K562 (cell line): ENCODE results near the gene AVPI1. TPM values are rescaled to one million over a fixed set of nuclear protein-coding genes. Genes with fewer than 3 reads are reported as not detected.
A peak's percentile ranks its signal among the peaks of the same experiment; 100 is the strongest.

ENCODE experiments used
- ATAC-seq: fragments of 200-7000 bp; cut with Tn5 transposase; 3 replicates; pipeline ENCODE4 v1.9.1; 2020; ENCODE audit warnings: moderate library complexity
- BruUV-seq: library from RNA; stranded (reverse); fragments of 400-500 nt; replicated peaks from 2 replicates; lab custom pipeline; 2021; lab: Mats Ljungman, UMichigan
- CTCF ChIA-PET: fragments of 300-600 bp; formaldehyde crosslinking; extraction: SDS; loops from one replicate; lab custom pipeline; 2021; ENCODE audit warnings: low intra/inter-chr PET ratio; lab: Yijun Ruan, JAX
- POLR2A ChIA-PET: fragments of 300-600, 350-650 bp; sonication (Branson Sonifier 250); formaldehyde crosslinking; extraction: SDS; loops from one replicate; lab custom pipeline; 2021; ENCODE audit warnings: antibody characterized with exemption, inconsistent platforms; lab: Yijun Ruan, JAX
- DNase-seq, 4 experiments: peaks; one replicate each; pipeline versions ENCODE4 v3.0.0 to v3.0.0-alpha.2; 2011 to 2018; ENCODE audit warnings: low spot score in 3 of 4, mixed read lengths in 3 of 4; ENCODE audit errors: extremely low read depth in 1 of 4
- FAIRE-seq: peaks from 2 replicates; lab custom pipeline; 2011; peaks lifted over from hg19 to GRCh38; lab: Jason Lieb, UNC
- H2AFZ ChIP-seq: 2 replicates; pipeline ENCODE4 v1.6.0; 2011; ENCODE audit warnings: low read depth, low read length, control low read depth, inconsistent platforms
- H3K27ac ChIP-seq: fragments of 200-600 bp; 3 replicates; pipeline ENCODE4 v1.8.0; 2011; ENCODE audit warnings: low read depth, mild to moderate bottlenecking, control low read depth, inconsistent platforms, low read length, moderate library complexity, mixed read lengths; ENCODE audit errors: extremely low read depth
- H3K27me3 ChIP-seq, 2 experiments: fragments of 300-600 bp in 1 of 2; 2 replicates in 1 of 2; 3 replicates in 1 of 2; pipeline versions ENCODE4 v1.6.0 to v1.8.0; 2011; ENCODE audit warnings: inconsistent platforms in 2 of 2, low read length in 2 of 2, mild to moderate bottlenecking in 1 of 2, mixed read lengths in 1 of 2, moderate library complexity in 1 of 2; ENCODE audit not compliant: control insufficient read depth in 2 of 2, insufficient read depth in 2 of 2
- H3K36me3 ChIP-seq: fragments of 300-600 bp; 3 replicates; pipeline ENCODE4 v1.8.0; 2011; ENCODE audit warnings: mild to moderate bottlenecking, low read length, inconsistent platforms; ENCODE audit not compliant: control insufficient read depth, insufficient read depth
- H3K4me1 ChIP-seq, 2 experiments: fragments of 200-600 bp in 1 of 2; replicated peaks in 1 of 2; 2 replicates in 1 of 2; 3 replicates in 1 of 2; pipeline versions ENCODE4 v1.5.1 to v1.8.0; 2011; ENCODE audit warnings: inconsistent platforms in 2 of 2, low read length in 2 of 2, mild to moderate bottlenecking in 1 of 2, mixed read lengths in 1 of 2, moderate library complexity in 1 of 2; ENCODE audit not compliant: control insufficient read depth in 2 of 2, insufficient read depth in 2 of 2
- H3K4me2 ChIP-seq: 2 replicates; pipeline ENCODE4 v1.6.1; 2011; ENCODE audit warnings: low read length, control low read depth, inconsistent platforms, mixed read lengths; ENCODE audit not compliant: insufficient read depth
- H3K4me3 ChIP-seq: fragments of 200-600 bp; sonication (generic), shearing (Covaris generic); 2 replicates; pipeline ENCODE4 v1.5.1; 2016; ENCODE audit warnings: control low read depth, inconsistent platforms
- H3K79me2 ChIP-seq: fragments of 200-600 bp; 3 replicates; pipeline ENCODE4 v1.8.0; 2011; ENCODE audit warnings: low read length, inconsistent platforms; ENCODE audit not compliant: control insufficient read depth, insufficient read depth
- H3K9ac ChIP-seq, 2 experiments: 2 replicates each; pipeline versions ENCODE4 v1.6.0 to v1.6.1; 2011; ENCODE audit warnings: low read depth in 2 of 2, low read length in 2 of 2, control low read depth in 1 of 2, inconsistent platforms in 1 of 2, mild to moderate bottlenecking in 1 of 2, mixed read lengths in 1 of 2; ENCODE audit not compliant: insufficient read depth in 1 of 2
- H3K9me1 ChIP-seq: one replicate; pipeline ENCODE4 v1.6.0; 2011; ENCODE audit warnings: inconsistent platforms, mild to moderate bottlenecking, low read length, moderate library complexity; ENCODE audit not compliant: control insufficient read depth, insufficient read depth
- H3K9me3 ChIP-seq: replicated peaks from 2 replicates; pipeline ENCODE4 v1.5.1; 2011; ENCODE audit warnings: low read depth, low read length, inconsistent platforms; ENCODE audit not compliant: control insufficient read depth, insufficient read depth
- H4K20me1 ChIP-seq: replicated peaks from 2 replicates; pipeline ENCODE4 v1.6.1; 2011; ENCODE audit warnings: low read length, inconsistent platforms, mixed read lengths; ENCODE audit not compliant: control insufficient read depth, insufficient read depth
- E2F3 ChIP-seq: fragments of 250-450 bp; sonication (Bioruptor Pico); IDR thresholded peaks from 2 replicates; pipeline ENCODE4 v1.4.0; 2020; ENCODE audit warnings: mild to moderate bottlenecking
- ERF ChIP-seq: fragments of 450-650 bp; formaldehyde crosslinking; IDR thresholded peaks from 2 replicates; pipeline ENCODE4 v1.4.0; 2020; ENCODE audit warnings: mild to moderate bottlenecking, mixed read lengths
- ETV6 ChIP-seq, 3 experiments: fragments of 150-350 bp in 1 of 3; sonication (generic) in 1 of 3; formaldehyde crosslinking in 1 of 3; IDR thresholded peaks; 2 replicates each; pipeline versions ENCODE4 v1.6.1 to v1.8.0; 2014 to 2022; ENCODE audit warnings: borderline replicate concordance in 2 of 3, low read depth in 2 of 3, antibody characterized with exemption in 1 of 3, low read length in 1 of 3, mild to moderate bottlenecking in 1 of 3, missing genetic modification reagents in 1 of 3
- NONO ChIP-seq, 2 experiments: fragments of 200-400 bp in 1 of 2; fragments of 450-650 bp in 1 of 2; formaldehyde crosslinking in 1 of 2; IDR thresholded peaks; 2 replicates each; pipeline ENCODE4 v1.6.1; 2017; ENCODE audit warnings: low read depth in 2 of 2, mild to moderate bottlenecking in 2 of 2, moderate library complexity in 2 of 2, low read length in 1 of 2
- POLR2A ChIP-seq: fragments of 450-650 bp; conservative IDR thresholded peaks from 2 replicates; pipeline ENCODE4 v1.6.1; 2016
- PPARD ChIP-seq: fragments of 250-450 bp; sonication (Bioruptor Pico); IDR thresholded peaks from 2 replicates; pipeline ENCODE4 v1.8.0; 2022; ENCODE audit warnings: inconsistent platforms, mild to moderate bottlenecking, moderate library complexity
- SMARCE1 ChIP-seq: fragments of 450-650 bp; IDR thresholded peaks from 2 replicates; pipeline ENCODE4 v1.7.1; 2016; ENCODE audit warnings: mild to moderate bottlenecking
- TOE1 ChIP-seq, 2 experiments: fragments of 450-650 bp in 1 of 2; sonication (generic) in 1 of 2; formaldehyde crosslinking in 1 of 2; IDR thresholded peaks; 2 replicates each; pipeline versions ENCODE4 v1.7.1 to v1.8.0; 2016 to 2022; ENCODE audit warnings: borderline replicate concordance in 2 of 2, mild to moderate bottlenecking in 2 of 2, antibody characterized with exemption in 1 of 2, inconsistent platforms in 1 of 2, low read depth in 1 of 2, missing genetic modification reagents in 1 of 2, moderate library complexity in 1 of 2
- TSC22D4 ChIP-seq: fragments of 450-650 bp; IDR thresholded peaks from 2 replicates; pipeline ENCODE4 v1.6.1; 2016; ENCODE audit warnings: missing genetic modification characterization, missing biosample characterization, control low read depth
- ZFP30 ChIP-seq: fragments of 250-450 bp; sonication (Bioruptor Pico); IDR thresholded peaks from 2 replicates; pipeline ENCODE4 v1.8.0; 2022; ENCODE audit warnings: moderate library complexity, mild to moderate bottlenecking, inconsistent platforms, borderline replicate concordance
- ZZZ3 ChIP-seq: fragments of 450-650 bp; IDR thresholded peaks from 2 replicates; pipeline ENCODE4 v1.6.1; 2016; ENCODE audit warnings: antibody characterized with exemption, mild to moderate bottlenecking, moderate library complexity
- WGBS: fragments of 100-300 bp; shearing (Covaris generic); methylation state at CpG from one replicate; pipeline ENCODE4 v1.1.6; 2016; ENCODE audit warnings: low coverage, mixed read lengths; ENCODE audit not compliant: insufficient coverage; ENCODE audit errors: missing lambda C conversion rate; 5-methylcytosine and 5-hydroxymethylcytosine counted together
- in situ Hi-C: fragments of 300-500 bp; cut with MboI; formaldehyde crosslinking; loops from 4 replicates; pipeline ENCODE4 v1.15.0; 2018; ENCODE audit warnings: inconsistent platforms, mixed read lengths
- intact Hi-C: fragments of 100-400 bp; cut with micrococcal nuclease; formaldehyde crosslinking; loops from 2 replicates; pipeline ENCODE4 v1.14.2; 2022
- polyA plus RNA-seq, 8 experiments: library from polyadenylated mRNA; depleted of rRNA in 4 of 8; stranded (reverse) in 5 of 8; unstranded in 3 of 8; fragments of >200 nt; fragmentation: Nextera tagmentation in 2 of 8; fragmentation: Illumina TruSeq in 1 of 8; extraction: Ambion mirVana in 2 of 8; extraction: Trizol in 1 of 8; gene quantifications; 2 replicates each; pipeline versions ENCODE4 v1.2.1 to v1.2.3, GENCODE V29; 2011 to 2014; ENCODE audit warnings: inconsistent platforms in 1 of 8, missing spikeins in 1 of 8
- total RNA-seq, 7 experiments: library from RNA; depleted of rRNA in 6 of 7; stranded (reverse); fragments of >200 nt in 6 of 7; fragmentation: Illumina TruSeq in 2 of 7; extraction: Trizol in 2 of 7; gene quantifications; 2 replicates each; pipeline versions ENCODE4 v1.2.1 to v1.2.3, GENCODE V29; 2011 to 2021; ENCODE audit warnings: low replicate concordance in 1 of 7
- TF ChIP-seq, protein P1 (sequence below): fragments of 450-650 bp; IDR thresholded peaks from 2 replicates; pipeline ENCODE4 v1.6.1; 2018; ENCODE audit warnings: mild to moderate bottlenecking, low read depth; ENCODE audit not compliant: partially characterized antibody
- TF ChIP-seq, protein P2 (sequence below): fragments of 450-650 bp; formaldehyde crosslinking; IDR thresholded peaks from 2 replicates; pipeline ENCODE4 v1.4.0; 2022; ENCODE audit warnings: missing genetic modification characterization
- TF ChIP-seq, protein P3 (sequence below): fragments of 250-450 bp; sonication (Bioruptor Pico); IDR thresholded peaks from 2 replicates; pipeline ENCODE4 v1.6.1; 2021; ENCODE audit warnings: mild to moderate bottlenecking
- TF ChIP-seq, protein P4 (sequence below): fragments of 450-650 bp; formaldehyde crosslinking; IDR thresholded peaks from 2 replicates; pipeline ENCODE4 v1.4.0; 2022; ENCODE audit warnings: missing genetic modification characterization

The AVPI1 gene
- total and polyA plus RNA-seq, 9 of the 15 experiments (the other 6 are each of a cell fraction or from before 2014, with no cell fraction given): 0.90 to 10.4 (median 7.4) TPM

DNA sequence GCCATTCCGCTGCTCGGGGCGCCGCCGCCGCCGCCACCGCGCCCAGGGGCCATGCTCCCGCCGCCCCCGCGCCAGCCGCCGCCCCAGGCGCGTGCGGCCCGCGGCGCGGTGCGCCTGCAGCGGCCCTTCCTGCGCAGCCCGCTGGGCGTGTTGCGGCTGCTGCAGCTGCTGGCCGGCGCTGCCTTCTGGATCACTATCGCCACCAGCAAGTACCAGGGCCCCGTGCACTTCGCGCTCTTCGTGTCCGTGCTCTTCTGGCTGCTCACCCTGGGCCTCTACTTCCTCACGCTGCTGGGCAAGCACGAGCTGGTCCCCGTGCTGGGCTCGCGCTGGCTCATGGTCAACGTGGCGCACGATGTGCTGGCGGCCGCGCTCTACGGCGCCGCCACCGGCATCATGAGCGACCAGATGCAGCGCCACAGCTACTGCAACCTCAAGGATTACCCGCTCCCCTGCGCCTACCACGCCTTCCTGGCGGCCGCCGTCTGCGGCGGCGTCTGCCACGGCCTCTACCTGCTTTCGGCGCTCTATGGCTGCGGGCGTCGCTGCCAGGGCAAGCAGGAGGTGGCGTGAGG, 26.9 kb upstream of the AVPI1 start:
- peaks cover 16 to 45% of the 10 kb centered on the region in 2 experiments; a peak in 4 of 5 replicates for H3K4me1 ChIP-seq
- H3K36me3 ChIP-seq: no peaks in the 10 kb centered on the region
- no peak for FAIRE-seq
- peak overlapping the region; percentile 38 for H3K4me3 ChIP-seq
- H3K27me3 ChIP-seq: no peaks in the 10 kb centered on the region
- BruUV-seq: no TSS peak
- peak; percentile 76 for ATAC-seq
- peak overlapping the region; percentile 71 for H3K4me2 ChIP-seq
- H3K27ac ChIP-seq: peak overlapping the region; percentile 62; the same call in 2 of the 3 replicates
- intact Hi-C loops (no loop called here), in situ Hi-C loops (no loop called here)
- no peaks in the 10 kb centered on the region; the same call in 1 of the 2 replicates for H4K20me1 ChIP-seq
- DNase-seq: peak; percentile 60 to 77 (median 70)
- H3K9me3 ChIP-seq: no peaks in the 10 kb centered on the region
- ChIA-PET POLR2A (interaction anchor here (0.6 to 1.6 kb wide), 4 partner anchors 10 to 136 kb away, joined by 3 to 7 read pairs (median 3); partner anchors contain the start of gene GOLGA7B), CTCF (no interaction called here)
- peak overlapping the region; percentile 91 for H2AFZ ChIP-seq
- no peaks in the 10 kb centered on the region; the same call in 2 of the 3 replicates for H3K79me2 ChIP-seq
- H3K9me1 ChIP-seq: no peaks in the 10 kb centered on the region
- H3K9ac ChIP-seq: peak overlapping the region; percentile 49 to 92
- 18% methylated on average over 6 of the region's 69 CpGs for WGBS
- TF ChIP-seq ZZZ3 (no peak), TOE1 (IDR thresholded peaks at IDR 0.05; ENCODE audit: borderline replicate concordance) (no peak), TOE1 (CRISPR knock-in tag; IDR thresholded peaks at IDR 0.05; ENCODE audit: borderline replicate concordance, low read depth) (no peak), SMARCE1 (no peak), E2F3 (CRISPR knock-in tag) (no peak), POLR2A (peak; percentile 59), ERF (CRISPR knock-in tag) (no peak), TSC22D4 (no peak), NONO (IDR thresholded peaks at IDR 0.05; ENCODE audit: low read depth in 2 of 2, low read length in 1 of 2) (no peak; a peak in 1 of 4 replicates), ETV6 (IDR thresholded peaks at IDR 0.05; ENCODE audit: borderline replicate concordance in 1 of 2, low read depth in 2 of 2, low read length in 1 of 2) (no peak), ETV6 (CRISPR knock-in tag; IDR thresholded peaks at IDR 0.05; ENCODE audit: borderline replicate concordance) (no peak), ZFP30 (CRISPR knock-in tag) (no peak), PPARD (CRISPR knock-in tag) (no peak)
- TF ChIP-seq, protein P1, sequence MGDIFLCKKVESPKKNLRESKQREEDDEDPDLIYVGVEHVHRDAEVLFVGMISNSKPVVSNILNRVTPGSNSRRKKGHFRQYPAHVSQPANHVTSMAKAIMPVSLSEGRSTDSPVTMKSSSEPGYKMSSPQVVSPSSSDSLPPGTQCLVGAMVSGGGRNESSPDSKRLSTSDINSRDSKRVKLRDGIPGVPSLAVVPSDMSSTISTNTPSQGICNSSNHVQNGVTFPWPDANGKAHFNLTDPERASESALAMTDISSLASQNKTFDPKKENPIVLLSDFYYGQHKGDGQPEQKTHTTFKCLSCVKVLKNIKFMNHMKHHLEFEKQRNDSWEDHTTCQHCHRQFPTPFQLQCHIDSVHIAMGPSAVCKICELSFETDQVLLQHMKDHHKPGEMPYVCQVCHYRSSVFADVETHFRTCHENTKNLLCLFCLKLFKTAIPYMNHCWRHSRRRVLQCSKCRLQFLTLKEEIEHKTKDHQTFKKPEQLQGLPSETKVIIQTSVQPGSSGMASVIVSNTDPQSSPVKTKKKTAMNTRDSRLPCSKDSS: no peak
- TF ChIP-seq, protein P2, sequence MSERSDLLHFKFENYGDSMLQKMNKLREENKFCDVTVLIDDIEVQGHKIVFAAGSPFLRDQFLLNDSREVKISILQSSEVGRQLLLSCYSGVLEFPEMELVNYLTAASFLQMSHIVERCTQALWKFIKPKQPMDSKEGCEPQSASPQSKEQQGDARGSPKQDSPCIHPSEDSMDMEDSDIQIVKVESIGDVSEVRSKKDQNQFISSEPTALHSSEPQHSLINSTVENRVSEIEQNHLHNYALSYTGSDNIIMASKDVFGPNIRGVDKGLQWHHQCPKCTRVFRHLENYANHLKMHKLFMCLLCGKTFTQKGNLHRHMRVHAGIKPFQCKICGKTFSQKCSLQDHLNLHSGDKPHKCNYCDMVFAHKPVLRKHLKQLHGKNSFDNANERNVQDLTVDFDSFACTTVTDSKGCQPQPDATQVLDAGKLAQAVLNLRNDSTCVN (CRISPR knock-in tag): no peak
- TF ChIP-seq, protein P3, sequence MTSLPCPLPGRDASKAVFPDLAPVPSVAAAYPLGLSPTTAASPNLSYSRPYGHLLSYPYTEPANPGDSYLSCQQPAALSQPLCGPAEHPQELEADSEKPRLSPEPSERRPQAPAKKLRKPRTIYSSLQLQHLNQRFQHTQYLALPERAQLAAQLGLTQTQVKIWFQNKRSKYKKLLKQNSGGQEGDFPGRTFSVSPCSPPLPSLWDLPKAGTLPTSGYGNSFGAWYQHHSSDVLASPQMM (CRISPR knock-in tag): no peak
- TF ChIP-seq, protein P4, sequence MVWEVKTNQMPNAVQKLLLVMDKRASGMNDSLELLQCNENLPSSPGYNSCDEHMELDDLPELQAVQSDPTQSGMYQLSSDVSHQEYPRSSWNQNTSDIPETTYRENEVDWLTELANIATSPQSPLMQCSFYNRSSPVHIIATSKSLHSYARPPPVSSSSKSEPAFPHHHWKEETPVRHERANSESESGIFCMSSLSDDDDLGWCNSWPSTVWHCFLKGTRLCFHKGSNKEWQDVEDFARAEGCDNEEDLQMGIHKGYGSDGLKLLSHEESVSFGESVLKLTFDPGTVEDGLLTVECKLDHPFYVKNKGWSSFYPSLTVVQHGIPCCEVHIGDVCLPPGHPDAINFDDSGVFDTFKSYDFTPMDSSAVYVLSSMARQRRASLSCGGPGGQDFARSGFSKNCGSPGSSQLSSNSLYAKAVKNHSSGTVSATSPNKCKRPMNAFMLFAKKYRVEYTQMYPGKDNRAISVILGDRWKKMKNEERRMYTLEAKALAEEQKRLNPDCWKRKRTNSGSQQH (CRISPR knock-in tag): no peak
